WERI-Rb-1 (cell line): Measurements from ENCODE around the gene TENM4.

Experiments
- DNase-seq: peaks from one replicate; pipeline ENCODE4 v3.0.0-alpha.2; 2020
- H3K27ac ChIP-seq: fragments of 250-450 bp; sonication (Bioruptor Pico); 2 replicates; pipeline ENCODE4 v1.5.1; 2020; ENCODE audit warnings: mild to moderate bottlenecking, moderate library complexity
- H3K27me3 ChIP-seq: fragments of 250-450 bp; sonication (Bioruptor Pico); 2 replicates; pipeline ENCODE4 v1.5.1; 2021; ENCODE audit warnings: mild to moderate bottlenecking, low read depth, moderate library complexity; ENCODE audit not compliant: insufficient read depth, severe bottlenecking
- H3K36me3 ChIP-seq: fragments of 250-450 bp; sonication (Bioruptor Pico); 2 replicates; pipeline ENCODE4 v1.5.1; 2020; ENCODE audit warnings: mild to moderate bottlenecking, moderate library complexity
- H3K4me3 ChIP-seq: 2 replicates; pipeline ENCODE4 v1.5.1; 2011; ENCODE audit warnings: low read depth, mild to moderate bottlenecking, control low read depth, low read length
- H3K9me3 ChIP-seq: fragments of 250-450 bp; sonication (Bioruptor Pico); 2 replicates; pipeline ENCODE4 v1.5.1; 2021; ENCODE audit warnings: mild to moderate bottlenecking, moderate library complexity; ENCODE audit not compliant: severe bottlenecking
- CTCF ChIP-seq: IDR thresholded peaks from 2 replicates; pipeline ENCODE4 v1.5.1; 2011; ENCODE audit warnings: low read depth, mild to moderate bottlenecking, control low read depth, inconsistent platforms, low read length

Gene TENM4

DNA sequence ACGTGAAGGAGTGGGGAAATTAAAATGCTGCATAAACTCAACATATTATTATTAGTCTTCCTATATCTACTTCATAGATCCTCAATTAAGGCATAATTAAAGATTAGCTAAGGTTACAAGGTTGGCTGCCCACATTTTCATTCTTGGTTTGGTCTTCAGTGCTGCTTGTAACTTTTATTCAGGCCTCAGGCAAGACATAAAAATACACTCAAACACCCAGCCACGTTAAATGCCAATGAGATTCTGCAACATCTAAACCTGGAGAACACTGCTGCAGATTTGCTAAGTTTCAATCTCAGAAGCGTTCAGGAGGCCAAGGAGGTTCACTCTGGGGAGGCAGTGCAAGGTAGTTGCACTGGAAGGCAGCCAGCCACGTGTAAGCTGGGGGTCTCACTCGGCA is 507.5 kb downstream of the TENM4 start:
- no peak overlapping the region for H3K4me3 ChIP-seq
- H3K36me3 ChIP-seq, result no peaks in the 10 kb centered on the region
- no peak overlapping the region for H3K27ac ChIP-seq
- no peaks in the 10 kb centered on the region for H3K9me3 ChIP-seq
- no peak for TF ChIP-seq CTCF
- H3K27me3 ChIP-seq, result no peaks in the 10 kb centered on the region
- no peak for DNase-seq

DNA sequence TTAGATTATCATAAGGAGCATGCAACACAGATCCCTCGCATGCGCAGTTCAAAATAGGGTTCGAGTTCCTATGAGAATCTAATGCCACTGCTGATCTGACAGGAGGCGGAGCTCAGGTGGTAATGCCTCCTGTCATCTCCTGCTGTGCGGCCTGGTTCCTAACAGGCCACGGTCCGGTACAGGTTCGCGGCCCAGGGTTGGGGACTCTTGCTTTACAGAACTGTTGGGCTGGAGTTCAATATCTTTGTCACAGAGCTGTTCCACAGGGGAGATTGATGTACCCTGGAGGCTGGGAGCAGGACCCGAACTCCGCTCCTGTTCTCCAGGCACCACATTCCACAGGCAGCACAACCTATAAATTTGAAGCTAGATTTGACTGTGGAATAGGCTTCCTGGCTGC is 508.1 kb downstream of the TENM4 start:
- DNase-seq, result no peak
- no peaks in the 10 kb centered on the region for H3K36me3 ChIP-seq
- H3K4me3 ChIP-seq, result no peak overlapping the region
- TF ChIP-seq CTCF, result no peak
- no peak overlapping the region for H3K27ac ChIP-seq
- H3K27me3 ChIP-seq, result no peaks in the 10 kb centered on the region
- no peaks in the 10 kb centered on the region for H3K9me3 ChIP-seq

DNA sequence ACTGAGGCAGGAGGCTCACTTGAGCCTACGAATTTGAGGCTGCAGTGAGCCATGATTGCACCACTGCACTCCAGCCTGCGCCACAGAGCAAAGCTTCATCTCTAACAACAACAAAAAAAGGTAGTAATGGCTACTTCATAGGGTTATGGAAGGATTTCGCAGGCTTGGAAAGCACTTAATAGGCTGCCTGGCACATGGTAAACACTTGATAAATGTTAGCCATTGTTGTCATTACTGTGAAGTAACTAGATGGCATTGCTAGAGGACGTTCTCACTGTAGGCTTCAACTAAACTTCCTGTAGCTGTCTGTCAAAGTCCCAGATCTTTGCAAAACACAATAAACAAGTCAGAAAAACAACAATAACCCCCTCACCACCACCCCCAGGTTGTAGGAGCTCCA is 508.9 kb downstream of the TENM4 start:
- no peaks in the 10 kb centered on the region for H3K27me3 ChIP-seq
- TF ChIP-seq CTCF, result no peak
- no peak for DNase-seq

GRCh38 chr11:78930810-78931523 is 509.9 kb downstream of the TENM4 start:
- no peak for TF ChIP-seq CTCF
- Histone ChIP-seq H3K9me3 (no peaks in the 10 kb centered on the region), H3K27ac (no peak overlapping the region), H3K27me3 (no peaks in the 10 kb centered on the region), H3K4me3 (no peak overlapping the region), H3K36me3 (no peaks in the 10 kb centered on the region)
- no peak for DNase-seq

More for the DNA sequence above, 508.9 kb downstream of the TENM4 start:
- H3K27ac ChIP-seq, result no peak overlapping the region
- H3K9me3 ChIP-seq, result no peaks in the 10 kb centered on the region
- H3K36me3 ChIP-seq, result no peaks in the 10 kb centered on the region
- no peak overlapping the region for H3K4me3 ChIP-seq

DNA sequence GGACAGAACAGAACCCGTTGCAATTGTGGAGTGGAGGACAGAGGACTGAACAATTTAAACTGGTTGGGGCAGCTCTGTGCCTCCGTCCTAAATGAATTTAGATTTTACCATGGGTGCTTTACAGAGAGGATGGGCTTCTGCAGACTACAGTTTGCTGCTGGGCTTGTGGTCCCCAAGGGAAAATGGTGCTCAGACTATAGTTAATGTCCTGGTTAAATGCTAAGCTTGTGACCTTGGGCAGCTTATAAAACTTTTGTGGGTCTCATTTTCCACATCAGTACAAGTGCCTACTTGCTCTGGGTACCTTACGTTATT is 511.0 kb downstream of the TENM4 start:
- H3K4me3 ChIP-seq, result no peak overlapping the region
- H3K36me3 ChIP-seq, result no peaks in the 10 kb centered on the region
- DNase-seq, result no peak
- H3K27ac ChIP-seq, result no peak overlapping the region
- H3K9me3 ChIP-seq, result no peaks in the 10 kb centered on the region
- TF ChIP-seq CTCF, result no peak
- no peaks in the 10 kb centered on the region for H3K27me3 ChIP-seq
